Ectodermal cell (in vitro differentiated cells): ENCODE data around the gene LRP2.
"Not testable (repeated sequence)": the region's sequence is repeated elsewhere in the genome, so short reads cannot be mapped to it uniquely, and the experiment has no call there.

Source experiments
- H3K27ac ChIP-seq: 2 replicates; pipeline ENCODE4 v1.7.0; 2013; ENCODE audit warnings: mild to moderate bottlenecking, low read depth, low read length; ENCODE audit not compliant: insufficient read depth, poor library complexity, severe bottlenecking
- H3K27me3 ChIP-seq: 2 replicates; pipeline ENCODE4 v1.7.0; 2013; ENCODE audit warnings: mild to moderate bottlenecking, low read length; ENCODE audit not compliant: insufficient read depth, control insufficient read depth, poor library complexity, severe bottlenecking
- H3K36me3 ChIP-seq: one replicate; pipeline ENCODE4 v1.7.0; 2013; ENCODE audit warnings: low read length; ENCODE audit not compliant: control insufficient read depth, insufficient read depth
- H3K4me1 ChIP-seq: one replicate; pipeline ENCODE4 v1.7.0; 2013; ENCODE audit warnings: low read length; ENCODE audit not compliant: control insufficient read depth, insufficient read depth
- H3K4me3 ChIP-seq: 2 replicates; pipeline ENCODE4 v1.7.0; 2013; ENCODE audit warnings: low read depth, low read length, control low read depth; ENCODE audit not compliant: insufficient read depth
- H3K9me3 ChIP-seq: 2 replicates; pipeline ENCODE4 v1.7.0; 2013; ENCODE audit warnings: mild to moderate bottlenecking, low read length, moderate library complexity; ENCODE audit not compliant: control insufficient read depth
- WGBS, 2 experiments: methylation state at CpG; one replicate each; pipeline ENCODE4 v1.1.7; 2013; ENCODE audit warnings: missing lambda C conversion rate in 2 of 2; 5-methylcytosine and 5-hydroxymethylcytosine counted together

LRP2 gene

DNA sequence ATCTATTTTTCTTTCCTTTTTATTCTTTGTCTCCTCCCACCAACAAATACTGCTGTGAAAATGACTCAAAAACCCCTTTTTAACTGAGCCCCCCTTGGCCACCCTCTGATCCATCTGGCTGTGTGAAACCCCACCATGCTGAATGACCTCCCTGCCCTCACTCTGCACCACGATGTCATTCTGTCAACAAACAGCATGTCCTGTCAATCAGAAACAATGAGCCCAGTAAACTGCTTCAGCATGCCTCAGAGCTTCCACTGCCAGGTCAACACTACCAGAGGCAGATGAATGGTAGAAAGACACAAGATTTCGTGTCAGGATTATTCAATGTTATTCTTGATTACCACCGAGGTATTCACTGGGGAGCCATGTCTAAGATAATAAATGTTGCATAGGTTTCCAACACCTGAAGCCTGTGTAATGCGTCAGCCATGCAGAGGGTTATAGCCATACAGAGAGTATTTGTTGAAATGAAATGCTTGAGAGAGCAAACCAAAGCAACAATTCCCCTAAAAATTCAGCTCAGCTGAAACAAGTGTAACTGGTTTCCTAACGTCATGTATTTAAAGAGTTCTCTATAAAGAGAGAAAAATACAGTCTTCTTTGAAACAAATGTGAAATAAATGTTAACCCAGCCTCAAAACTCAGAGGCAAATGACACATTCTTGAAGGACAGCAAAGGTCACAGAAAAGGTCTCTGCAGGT is 76.7 kb downstream of the LRP2 start:
- Histone ChIP-seq H3K27me3 (no peaks in the 10 kb centered on the region), H3K27ac (peak overlapping the region; percentile 76), H3K36me3 (peaks cover 46% of the 10 kb centered on the region), H3K4me1 (peaks cover 33% of the 10 kb centered on the region), H3K9me3 (no peaks in the 10 kb centered on the region), H3K4me3 (no peak overlapping the region)
- WGBS, 2 experiments: 15 to 30% methylated on average over 4 to 5 of the region's 5 CpGs

DNA sequence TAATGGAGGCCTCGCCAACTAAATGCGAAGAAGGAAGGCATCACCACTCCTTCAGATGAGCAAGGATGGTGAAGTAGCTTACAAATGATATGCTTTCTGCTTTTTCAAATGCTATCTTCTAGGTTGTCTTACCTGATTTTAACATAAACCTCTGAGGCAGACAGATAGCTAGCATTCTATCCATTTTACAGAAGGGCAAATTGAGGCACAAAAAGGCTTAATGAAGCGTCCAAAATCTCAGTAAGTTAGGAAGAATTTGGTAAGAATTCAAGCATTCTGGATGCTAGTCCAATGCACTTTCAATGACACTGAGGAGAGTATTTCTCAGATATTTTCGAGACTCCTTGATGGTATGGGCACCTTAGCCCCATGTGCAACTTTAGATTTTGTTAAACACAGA is 81.8 kb downstream of the LRP2 start:
- Histone ChIP-seq H3K36me3 (peaks cover 58% of the 10 kb centered on the region), H3K27ac (no peak overlapping the region), H3K9me3 (no peaks in the 10 kb centered on the region), H3K27me3 (no peaks in the 10 kb centered on the region), H3K4me3 (no peak overlapping the region), H3K4me1 (peaks cover 4% of the 10 kb centered on the region)
- WGBS, 2 experiments: 95 to 97% methylated on average over 4 of the region's 4 CpGs

DNA sequence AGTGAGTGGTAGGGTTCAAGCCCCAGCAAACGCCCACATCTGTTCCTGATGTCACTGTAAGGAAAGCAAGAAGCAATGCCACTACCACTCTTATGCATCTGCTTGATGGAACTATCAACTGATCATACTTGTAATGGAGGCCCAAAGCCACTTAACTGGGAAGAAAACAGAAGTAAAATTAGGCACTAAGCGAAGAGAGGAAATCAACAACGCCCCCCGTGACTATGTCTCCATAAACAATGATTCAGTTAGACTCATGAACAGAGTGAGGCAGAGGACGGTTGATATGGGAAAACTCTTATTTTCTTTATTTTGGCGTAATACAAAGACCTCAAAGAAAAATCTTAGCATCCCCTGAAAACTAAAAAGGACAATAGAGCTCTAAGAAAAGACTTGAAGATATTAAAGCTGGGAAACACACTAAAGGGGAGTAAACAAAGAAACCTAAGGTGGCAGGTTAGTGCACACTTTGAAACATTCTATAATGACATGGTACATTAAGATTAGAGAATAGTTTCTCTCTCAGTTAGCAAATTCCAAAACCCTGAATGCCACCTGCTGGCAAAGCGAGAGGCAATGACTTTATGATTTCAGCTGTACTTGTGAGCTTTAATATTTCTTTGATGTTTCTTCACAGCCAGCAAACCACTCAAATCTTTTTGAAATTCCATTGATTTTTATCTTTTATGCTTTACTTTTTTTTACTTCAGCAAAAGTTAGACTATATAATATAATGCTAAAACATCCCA is 86.5 kb downstream of the LRP2 start:
- Histone ChIP-seq H3K4me3 (no peak overlapping the region), H3K27me3 (no peaks in the 10 kb centered on the region), H3K36me3 (peaks cover 65% of the 10 kb centered on the region), H3K27ac (no peak overlapping the region), H3K9me3 (no peaks in the 10 kb centered on the region), H3K4me1 (no peaks in the 10 kb centered on the region)
- WGBS, 2 experiments: 97 to 98% methylated on average over 7 of the region's 7 CpGs

DNA sequence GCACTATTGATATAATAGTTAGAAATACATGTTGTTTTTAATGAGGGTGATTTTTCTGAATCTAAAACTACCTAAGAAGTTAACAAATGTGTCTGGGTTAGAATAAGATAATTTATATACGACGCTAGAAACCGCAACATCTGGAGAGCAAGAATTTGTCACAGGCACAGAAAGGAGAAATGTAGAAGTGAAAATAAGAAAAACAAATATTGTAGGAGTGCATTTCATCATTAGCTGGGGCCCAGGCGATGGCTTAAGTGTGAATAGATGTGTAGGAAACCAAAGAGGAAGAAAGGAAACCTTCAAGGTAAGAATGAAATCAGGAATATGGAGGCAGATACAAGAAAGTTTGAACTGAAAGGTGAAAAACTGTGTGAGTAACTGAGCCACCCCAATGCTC is 90.3 kb downstream of the LRP2 start:
- H3K4me3 ChIP-seq: no peak overlapping the region
- no peaks in the 10 kb centered on the region for H3K27me3 ChIP-seq
- no peaks in the 10 kb centered on the region for H3K9me3 ChIP-seq
- WGBS, 2 experiments: 97% methylated on average over 4 of the region's 4 CpGs
- H3K4me1 ChIP-seq: no peaks in the 10 kb centered on the region
- no peak overlapping the region for H3K27ac ChIP-seq
- H3K36me3 ChIP-seq: peaks cover 37% of the 10 kb centered on the region

DNA sequence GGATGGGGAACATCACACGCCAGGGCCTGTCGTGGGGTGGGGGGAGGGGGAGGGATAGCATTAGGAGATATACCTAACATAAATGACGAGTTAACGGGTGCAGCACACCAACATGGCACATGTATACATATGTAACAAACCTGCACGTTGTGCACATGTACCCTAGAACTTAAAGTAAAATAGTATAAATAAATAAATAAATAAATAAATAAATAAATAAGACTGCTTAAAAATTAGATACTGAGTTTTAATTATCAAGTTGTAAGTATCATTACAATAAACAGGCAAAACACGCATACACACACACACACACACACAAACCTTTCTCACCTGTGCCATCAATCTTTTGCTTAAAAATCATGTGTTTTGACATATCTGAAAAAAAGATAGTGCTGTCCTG is 91.8 kb downstream of the LRP2 start:
- 92% methylated on average over 3 of the region's 6 CpGs; no CpG with 5 or more reads in 1 of the 2 experiments for WGBS, 2 experiments
- H3K4me3 ChIP-seq, H3K4me1 ChIP-seq, H3K27ac ChIP-seq, H3K9me3 ChIP-seq, H3K27me3 ChIP-seq: not testable (repeated sequence)
- H3K36me3 ChIP-seq: peaks cover 31% of the 10 kb centered on the region

DNA sequence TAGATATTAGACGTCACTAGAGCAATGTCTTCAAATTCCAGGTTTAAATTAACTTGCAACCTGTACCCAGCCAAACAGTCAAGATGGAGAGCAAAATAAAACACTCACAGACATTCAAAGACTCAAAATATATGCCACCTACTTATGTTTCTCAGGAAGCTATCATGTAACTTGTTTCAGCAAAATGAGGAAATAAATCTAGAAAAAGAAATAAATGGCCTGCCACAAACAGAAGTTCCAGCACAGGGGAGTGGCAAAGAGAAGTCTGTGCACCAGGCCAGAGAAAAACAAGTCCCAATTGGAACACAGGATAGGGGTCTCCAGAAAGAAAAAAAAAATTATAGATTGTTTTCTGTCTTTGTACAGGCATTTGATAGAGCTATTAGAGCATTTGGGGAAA is 96.7 kb downstream of the LRP2 start:
- H3K27ac ChIP-seq: no peak overlapping the region
- H3K9me3 ChIP-seq: no peaks in the 10 kb centered on the region
- no peaks in the 10 kb centered on the region for H3K4me1 ChIP-seq
- 93 to 94% methylated on average over 1 of the region's 1 CpG for WGBS, 2 experiments
- no peak overlapping the region for H3K4me3 ChIP-seq
- no peaks in the 10 kb centered on the region for H3K27me3 ChIP-seq
- H3K36me3 ChIP-seq: peaks cover 5% of the 10 kb centered on the region

DNA sequence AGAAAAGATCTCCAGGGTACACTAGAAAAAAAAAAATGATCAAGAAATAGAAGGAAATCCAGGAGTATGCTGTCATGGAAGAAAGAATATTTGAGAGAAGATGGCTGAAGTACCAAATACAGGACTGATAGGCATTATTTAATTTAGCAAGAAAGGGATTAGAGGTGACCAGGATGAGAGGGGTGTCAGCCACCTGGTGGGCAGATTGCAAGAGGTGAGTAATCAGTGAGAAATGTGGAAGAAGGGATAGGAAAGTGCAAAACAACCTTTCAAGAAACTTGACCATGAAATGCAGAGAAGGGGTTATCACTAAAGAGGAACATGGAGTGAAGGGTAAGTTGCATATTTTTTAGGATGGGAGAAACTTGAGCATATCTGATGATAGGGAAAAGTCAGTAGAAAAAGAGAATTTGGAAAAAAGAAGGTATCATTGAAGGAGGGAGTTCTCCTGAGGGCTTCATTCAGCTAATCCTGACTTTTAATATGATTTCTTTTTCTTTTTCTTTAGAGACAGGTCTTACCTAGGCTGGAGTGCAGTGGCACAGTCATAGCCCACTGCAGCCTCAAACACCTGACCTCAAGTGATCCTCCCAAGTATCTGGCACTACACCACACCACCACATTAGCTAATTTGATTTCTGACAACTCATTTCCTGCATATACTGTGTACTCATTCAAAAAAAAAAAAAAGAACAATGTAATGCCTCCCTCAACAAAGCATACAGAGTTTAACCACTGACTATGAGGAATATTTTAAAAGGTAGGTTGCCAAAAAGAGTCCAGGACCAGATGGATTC is 101.3 kb downstream of the LRP2 start:
- H3K4me3 ChIP-seq: no peak overlapping the region
- no peaks in the 10 kb centered on the region for H3K4me1 ChIP-seq
- peaks cover 8% of the 10 kb centered on the region for H3K36me3 ChIP-seq
- no peaks in the 10 kb centered on the region for H3K9me3 ChIP-seq
- H3K27ac ChIP-seq: no peak overlapping the region
- no peaks in the 10 kb centered on the region for H3K27me3 ChIP-seq

DNA sequence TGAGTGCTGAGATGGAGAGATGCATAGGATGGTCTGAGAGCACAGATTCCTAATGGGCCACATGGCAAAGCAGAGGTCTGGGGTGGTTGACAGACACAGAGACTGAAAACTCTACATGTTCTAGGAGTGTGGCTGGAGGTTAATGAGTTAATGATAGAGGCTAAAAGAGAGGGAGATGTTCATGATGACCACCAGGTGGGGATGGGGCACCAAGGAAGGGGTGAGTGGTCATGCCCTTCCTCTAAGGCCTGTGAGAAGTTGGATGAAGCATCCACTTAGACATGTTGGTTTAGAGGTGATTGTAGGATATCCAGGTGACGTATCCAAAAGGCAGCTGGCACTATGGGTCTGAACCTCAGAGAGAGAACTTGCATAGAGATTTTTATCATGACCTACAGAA is 102.1 kb downstream of the LRP2 start:
- 93 to 100% methylated on average over 1 of the region's 1 CpG for WGBS, 2 experiments
- H3K36me3 ChIP-seq: peaks cover 16% of the 10 kb centered on the region
- no peak overlapping the region for H3K27ac ChIP-seq
- no peaks in the 10 kb centered on the region for H3K27me3 ChIP-seq
- no peak overlapping the region for H3K4me3 ChIP-seq
- no peaks in the 10 kb centered on the region for H3K9me3 ChIP-seq
- no peaks in the 10 kb centered on the region for H3K4me1 ChIP-seq

DNA sequence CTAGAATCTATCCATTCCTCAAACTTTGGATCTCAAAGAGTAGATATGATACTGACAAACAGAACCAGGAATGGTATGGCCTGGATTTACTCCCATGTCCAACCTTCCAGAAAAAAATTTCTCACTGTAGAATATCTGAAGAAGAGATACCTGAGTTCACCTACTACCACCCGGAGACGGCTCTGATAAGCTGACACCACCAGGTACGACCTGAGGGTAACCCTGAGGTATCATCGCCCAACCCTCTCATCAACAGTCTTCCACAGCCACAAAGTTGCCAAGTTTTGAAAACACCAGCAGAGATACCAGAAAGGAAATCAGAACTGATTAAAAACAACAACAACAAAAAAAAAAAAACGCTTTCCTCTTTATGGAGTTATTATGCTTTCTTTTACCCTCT is 102.9 kb downstream of the LRP2 start:
- Histone ChIP-seq H3K27me3 (no peaks in the 10 kb centered on the region), H3K27ac (no peak overlapping the region), H3K4me3 (no peak overlapping the region), H3K9me3 (peaks cover 2% of the 10 kb centered on the region), H3K4me1 (no peaks in the 10 kb centered on the region), H3K36me3 (peaks cover 18% of the 10 kb centered on the region)
- WGBS, 2 experiments: 86 to 91% methylated on average over 5 of the region's 5 CpGs

DNA sequence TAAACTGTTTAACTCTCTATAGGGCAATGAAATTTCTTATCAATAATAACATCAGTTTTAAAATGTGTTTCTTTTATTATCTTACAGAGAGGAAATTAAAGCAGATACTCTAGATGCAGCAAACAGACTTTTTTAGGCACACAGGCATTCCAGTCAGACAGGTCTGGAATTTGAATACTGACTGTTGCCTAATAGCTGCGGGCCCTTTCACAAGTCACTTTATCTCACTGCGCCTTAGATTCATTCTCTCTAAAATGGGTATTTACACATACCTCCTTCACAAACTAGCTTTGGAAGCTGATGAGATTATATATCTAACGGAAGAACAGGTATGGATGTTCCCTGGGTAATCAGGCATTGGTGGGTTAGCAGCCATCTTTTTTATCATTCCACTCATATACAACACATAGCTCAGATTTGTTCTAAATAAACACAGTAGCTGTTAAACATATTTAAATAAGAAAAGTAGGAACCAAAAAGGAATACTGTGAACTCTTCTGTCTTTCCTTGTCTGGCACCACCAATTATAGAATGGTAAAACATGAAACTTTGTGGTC is 104.2 kb downstream of the LRP2 start:
- WGBS, 2 experiments: 87 to 96% methylated on average over 2 to 3 of the region's 3 CpGs
- Histone ChIP-seq H3K36me3 (peaks cover 18% of the 10 kb centered on the region), H3K27me3 (no peaks in the 10 kb centered on the region), H3K9me3 (peaks cover 2% of the 10 kb centered on the region), H3K27ac (no peak overlapping the region), H3K4me1 (no peaks in the 10 kb centered on the region), H3K4me3 (no peak overlapping the region)
